ENCODE data around the gene ADCY9.

- TF ChIP-seq POLR2A (IDR thresholded peaks at IDR 0.05; ENCODE audit: low read length) (no peak), GATA1 (IDR thresholded peaks at IDR 0.05; ENCODE audit: low read depth, low read length) (no peak)
These were observed 138.9 kb downstream of the ADCY9 start for GRCh38 chr16:3977376-3977775.

All from erythroblast (primary cell).